Ureter (tissue), 1 donor: ENCODE results near the gene IAPP. TPM values are rescaled to one million over a fixed set of nuclear protein-coding genes. Genes with fewer than 3 reads are reported as not detected.
"Not testable (repeated sequence)": the region's sequence is repeated elsewhere in the genome, so short reads cannot be mapped to it uniquely, and the experiment has no call there.

Source experiments
- DNase-seq: peaks from one replicate; pipeline ENCODE4 v3.0.0-alpha.2; 2020; ENCODE audit warnings: low spot score
- total RNA-seq: library from RNA; stranded (reverse); gene quantifications from one replicate; pipeline ENCODE4 v1.2.4, GENCODE V29; 2023
- donor health status: DM: yes; HTN: yes; CAD: no.

The IAPP gene
- total RNA-seq, 1 donor from 2014 or later: not detected

DNA sequence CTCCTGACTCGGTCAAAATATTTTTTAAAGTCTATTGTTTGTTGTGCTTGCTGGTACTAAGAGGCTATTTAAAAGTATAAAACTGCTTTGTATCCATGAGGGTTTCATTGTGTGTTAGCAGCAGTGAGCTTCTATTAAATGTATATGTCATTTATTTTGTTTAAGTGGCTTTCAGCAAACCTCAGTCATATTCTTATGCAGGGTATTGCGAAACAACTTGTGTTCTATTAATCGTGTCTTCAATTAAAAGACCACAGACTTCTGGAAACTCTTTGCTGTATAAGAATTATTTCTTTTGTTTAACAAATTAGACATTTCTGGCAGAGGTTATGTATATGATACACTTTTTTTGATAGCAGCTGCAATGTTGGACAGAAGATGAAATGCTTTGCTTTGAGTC, 6.5 kb downstream of the IAPP start:
- no peak for DNase-seq

DNA sequence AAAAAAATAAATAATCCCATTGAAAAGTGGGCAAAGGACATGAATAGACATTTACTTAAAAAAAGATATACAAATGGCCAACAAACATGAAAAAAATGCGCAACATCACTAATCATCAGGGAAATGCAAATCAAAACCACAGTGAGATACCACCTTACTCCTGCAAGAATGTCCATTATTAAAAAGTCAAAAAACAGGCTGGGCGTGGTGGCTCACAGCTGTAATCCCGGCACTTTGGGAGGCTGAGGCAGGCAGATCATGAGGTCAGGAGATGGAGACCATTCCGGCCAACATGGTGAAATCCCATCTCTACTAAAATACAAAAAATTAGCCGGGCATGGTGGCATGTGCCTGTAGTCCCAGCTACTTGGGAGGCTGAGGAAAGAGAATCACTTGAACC, 8.6 kb downstream of the IAPP start:
- not testable (repeated sequence) for DNase-seq

GRCh38 chr12:21384261-21384660, 11.6 kb downstream of the IAPP start:
- no peak for DNase-seq

DNA sequence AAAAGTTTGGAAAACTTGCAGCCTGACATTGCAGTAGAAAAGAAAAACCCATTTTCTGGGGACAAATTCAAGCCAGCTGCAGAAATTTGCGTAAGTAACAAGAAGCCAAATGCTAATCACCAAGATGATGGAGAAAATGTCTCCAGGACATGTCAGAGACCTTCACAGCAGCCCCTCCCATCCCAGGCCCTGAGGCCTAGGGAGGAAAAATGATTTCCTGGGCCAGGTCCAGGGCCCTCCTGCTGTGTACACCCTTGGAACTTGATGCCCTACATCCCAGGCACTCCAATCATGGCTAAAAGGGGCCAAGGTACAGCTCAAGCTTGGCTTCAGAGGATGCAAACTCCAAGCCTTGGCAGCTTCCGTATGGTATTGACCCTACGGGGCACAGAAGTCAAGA, 14.5 kb downstream of the IAPP start:
- DNase-seq: no peak

DNA sequence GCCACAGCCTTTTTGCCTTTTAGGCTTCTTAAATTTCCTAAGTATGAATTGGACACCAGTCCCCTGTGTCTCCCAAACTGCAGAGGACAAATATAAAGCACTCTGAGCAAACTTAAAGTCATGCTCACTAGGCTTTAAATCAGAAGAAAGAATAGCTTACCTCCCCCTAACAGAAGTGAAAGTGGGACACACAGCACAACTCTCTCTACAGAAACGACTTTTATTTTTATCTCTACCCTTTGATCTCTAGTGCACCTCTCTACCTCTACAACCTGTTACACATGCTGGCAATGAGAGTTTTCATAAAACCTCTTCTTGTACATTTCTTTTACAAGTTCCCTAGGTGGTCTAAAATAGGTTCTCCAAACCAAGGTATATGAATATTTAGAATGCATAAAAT, 19.7 kb downstream of the IAPP start:
- DNase-seq: no peak

- not testable (repeated sequence) for DNase-seq
Observed at GRCh38 chr12:21394828-21395626, 22.3 kb downstream of the IAPP start.

DNA sequence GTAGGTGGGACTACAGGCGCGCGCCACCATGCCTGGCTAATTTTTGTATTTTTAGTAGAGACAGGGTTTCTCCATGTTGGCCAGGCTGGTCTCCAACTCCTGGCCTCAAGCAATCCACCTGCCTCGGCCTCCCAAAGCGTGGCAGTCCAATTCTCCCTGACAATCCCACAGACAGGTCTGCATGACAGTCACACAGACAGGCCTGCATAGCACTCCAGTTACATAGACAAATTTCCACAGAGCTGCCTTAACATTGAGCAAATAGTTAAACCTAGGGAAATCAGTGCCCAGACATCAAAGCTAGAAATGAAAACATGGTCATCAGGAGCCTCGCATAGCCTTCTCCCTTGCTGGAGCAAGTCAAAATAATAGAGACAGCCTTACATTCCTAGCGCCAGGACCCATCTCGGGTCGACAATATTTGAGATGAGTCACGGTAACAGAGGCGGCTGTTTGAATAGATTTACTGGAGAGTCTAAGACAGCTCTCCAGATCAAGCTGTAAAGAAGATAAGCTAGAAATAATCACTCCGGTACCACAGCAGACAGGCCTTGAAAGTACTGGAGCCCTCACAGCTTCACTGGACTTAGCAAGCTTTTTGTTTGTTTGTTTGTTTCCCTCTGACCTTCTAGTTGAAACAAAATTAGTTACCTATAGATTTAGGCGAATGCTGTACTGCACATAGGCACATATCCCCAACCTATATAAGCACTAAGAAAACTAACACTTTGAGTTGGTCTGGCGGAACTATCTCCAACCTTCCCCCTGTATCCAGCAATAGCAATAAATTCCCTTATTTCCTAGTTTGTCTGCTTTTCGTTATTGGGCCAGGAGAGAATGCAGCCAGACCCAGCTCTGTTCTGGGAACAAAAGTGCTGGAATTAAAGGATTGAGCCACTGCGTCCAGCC, 40.9 kb downstream of the IAPP start:
- no peak for DNase-seq

- no peak for DNase-seq
Observed at GRCh38 chr12:21416511-21417121, 43.9 kb downstream of the IAPP start.

- DNase-seq: not testable (repeated sequence)
Observed at GRCh38 chr12:21418398-21418797, 45.7 kb downstream of the IAPP start.

GRCh38 chr12:21419009-21419699, 46.5 kb downstream of the IAPP start:
- DNase-seq: not testable (repeated sequence)

GRCh38 chr12:21428241-21428640, 55.5 kb downstream of the IAPP start:
- DNase-seq: no peak

Other genes starting within 250 kb of the IAPP start
- not detected for gene SLCO1B1, start 241.7 kb upstream of the IAPP start, total RNA-seq
- gene SLCO1A2, start 38.0 kb upstream of the IAPP start, total RNA-seq: not detected
- 29.1 TPM for gene PYROXD1, start 64.8 kb downstream of the IAPP start, total RNA-seq
- gene RECQL, start 128.7 kb downstream of the IAPP start, total RNA-seq: 23.9 TPM
- gene GOLT1B, start 128.9 kb downstream of the IAPP start, total RNA-seq: 33.7 TPM
- not detected for gene SPX, start 153.4 kb downstream of the IAPP start, total RNA-seq
- 0.16 TPM for gene GYS2, start 231.9 kb downstream of the IAPP start, total RNA-seq